ENCODE data around the gene MED13. TPM values are rescaled to one million over a fixed set of nuclear protein-coding genes. Genes with fewer than 3 reads are reported as not detected.

The MED13 gene
- total and polyA plus RNA-seq, 4 donors, result 4.8 to 80.4 (median 47.5) TPM

GRCh38 chr17:61966191-61966590 lies 98.9 kb downstream of the MED13 start:
- Histone ChIP-seq H3K4me1 (ENCODE audit: control insufficient read depth in 1 of 2, insufficient read depth in 2 of 2, low read length in 2 of 2) (peaks cover 0 to 2% of the 10 kb centered on the region in 2 donors), H3K9me3 (ENCODE audit: control insufficient read depth, low read length) (no peaks in the 10 kb centered on the region), H3K27me3 (ENCODE audit: control insufficient read depth in 1 of 2, insufficient read depth in 2 of 2, low read length in 1 of 2) (no peaks in the 10 kb centered on the region), H3K36me3 (ENCODE audit: control insufficient read depth in 1 of 2, insufficient read depth in 2 of 2, low read length in 1 of 2) (peaks cover 0 to 5% of the 10 kb centered on the region in 2 donors), H3K27ac (ENCODE audit: low read depth in 1 of 2, low read length in 2 of 2) (no peak overlapping the region), H3K4me3 (ENCODE audit: low read length in 2 of 2) (no peak overlapping the region)
- no peak for DNase-seq
- no peak for ATAC-seq (ENCODE audit: low FRiP score)
- intact Hi-C loops (cut with DNase I), result no loop called here
- WGBS, 2 donors, result 0% methylated on average over 1 of the region's 1 CpG

GRCh38 chr17:61955619-61956018 lies 109.5 kb downstream of the MED13 start:
- no peak for DNase-seq
- H3K27me3 ChIP-seq (ENCODE audit: control insufficient read depth in 1 of 2, insufficient read depth in 2 of 2, low read length in 1 of 2), result no peaks in the 10 kb centered on the region
- no peaks in the 10 kb centered on the region for H3K9me3 ChIP-seq (ENCODE audit: control insufficient read depth, low read length)
- WGBS, 2 donors, result 79 to 80% methylated on average over 4 of the region's 4 CpGs
- no peak overlapping the region for H3K4me3 ChIP-seq (ENCODE audit: low read length in 2 of 2)
- no peaks in the 10 kb centered on the region for H3K4me1 ChIP-seq (ENCODE audit: control insufficient read depth in 1 of 2, insufficient read depth in 2 of 2, low read length in 2 of 2)
- H3K27ac ChIP-seq (ENCODE audit: low read depth in 1 of 2, low read length in 2 of 2), result no peak overlapping the region
- intact Hi-C loops (cut with DNase I), result no loop called here
- peaks cover 8% of the 10 kb centered on the region in 2 donors for H3K36me3 ChIP-seq (ENCODE audit: control insufficient read depth in 1 of 2, insufficient read depth in 2 of 2, low read length in 1 of 2)
- no peak for ATAC-seq (ENCODE audit: low FRiP score)

GRCh38 chr17:61947367-61948078 lies 117.6 kb downstream of the MED13 start:
- no peaks in the 10 kb centered on the region for H3K4me1 ChIP-seq (ENCODE audit: control insufficient read depth in 1 of 2, insufficient read depth in 2 of 2, low read length in 2 of 2)
- H3K36me3 ChIP-seq (ENCODE audit: control insufficient read depth in 1 of 2, insufficient read depth in 2 of 2, low read length in 1 of 2), result peaks cover 0 to 9% of the 10 kb centered on the region in 2 donors
- intact Hi-C loops (cut with DNase I), result no loop called here
- H3K9me3 ChIP-seq (ENCODE audit: control insufficient read depth, low read length), result no peaks in the 10 kb centered on the region
- no peaks in the 10 kb centered on the region for H3K27me3 ChIP-seq (ENCODE audit: control insufficient read depth in 1 of 2, insufficient read depth in 2 of 2, low read length in 1 of 2)
- H3K4me3 ChIP-seq (ENCODE audit: low read length in 2 of 2), result no peak overlapping the region
- ATAC-seq (ENCODE audit: low FRiP score) (no peak), DNase-seq (no peak)
- WGBS, 2 donors, result 80 to 86% methylated on average over 3 of the region's 3 CpGs
- H3K27ac ChIP-seq (ENCODE audit: low read depth in 1 of 2, low read length in 2 of 2), result no peak overlapping the region

GRCh38 chr17:61946359-61946758 lies 118.7 kb downstream of the MED13 start:
- DNase-seq (no peak), ATAC-seq (ENCODE audit: low FRiP score) (no peak)
- Histone ChIP-seq H3K4me1 (ENCODE audit: control insufficient read depth in 1 of 2, insufficient read depth in 2 of 2, low read length in 2 of 2) (no peaks in the 10 kb centered on the region), H3K9me3 (ENCODE audit: control insufficient read depth, low read length) (no peaks in the 10 kb centered on the region), H3K27me3 (ENCODE audit: control insufficient read depth in 1 of 2, insufficient read depth in 2 of 2, low read length in 1 of 2) (no peaks in the 10 kb centered on the region), H3K36me3 (ENCODE audit: control insufficient read depth in 1 of 2, insufficient read depth in 2 of 2, low read length in 1 of 2) (peaks cover 0 to 9% of the 10 kb centered on the region in 2 donors), H3K27ac (ENCODE audit: low read depth in 1 of 2, low read length in 2 of 2) (no peak overlapping the region), H3K4me3 (ENCODE audit: low read length in 2 of 2) (no peak overlapping the region)
- intact Hi-C loops (cut with DNase I), result no loop called here
- WGBS, 2 donors, result 72 to 73% methylated on average over 2 of the region's 2 CpGs

GRCh38 chr17:61943117-61943516 lies 122.0 kb downstream of the MED13 start:
- H3K9me3 ChIP-seq (ENCODE audit: control insufficient read depth, low read length), result no peaks in the 10 kb centered on the region
- no peaks in the 10 kb centered on the region for H3K36me3 ChIP-seq (ENCODE audit: control insufficient read depth in 1 of 2, insufficient read depth in 2 of 2, low read length in 1 of 2)
- DNase-seq (no peak), ATAC-seq (ENCODE audit: low FRiP score) (no peak)
- no peaks in the 10 kb centered on the region for H3K27me3 ChIP-seq (ENCODE audit: control insufficient read depth in 1 of 2, insufficient read depth in 2 of 2, low read length in 1 of 2)
- no peak overlapping the region for H3K27ac ChIP-seq (ENCODE audit: low read depth in 1 of 2, low read length in 2 of 2)
- no peaks in the 10 kb centered on the region for H3K4me1 ChIP-seq (ENCODE audit: control insufficient read depth in 1 of 2, insufficient read depth in 2 of 2, low read length in 2 of 2)
- H3K4me3 ChIP-seq (ENCODE audit: low read length in 2 of 2), result no peak overlapping the region
- 72 to 74% methylated on average over 1 of the region's 1 CpG for WGBS, 2 donors
- intact Hi-C loops (cut with DNase I), result no loop called here

- H3K36me3 ChIP-seq (ENCODE audit: control insufficient read depth in 1 of 2, insufficient read depth in 2 of 2, low read length in 1 of 2), result no peaks in the 10 kb centered on the region
- H3K4me1 ChIP-seq (ENCODE audit: control insufficient read depth in 1 of 2, insufficient read depth in 2 of 2, low read length in 2 of 2), result no peaks in the 10 kb centered on the region
- DNase-seq (no peak), ATAC-seq (ENCODE audit: low FRiP score) (no peak)
- no peak overlapping the region for H3K27ac ChIP-seq (ENCODE audit: low read depth in 1 of 2, low read length in 2 of 2)
- no peaks in the 10 kb centered on the region for H3K27me3 ChIP-seq (ENCODE audit: control insufficient read depth in 1 of 2, insufficient read depth in 2 of 2, low read length in 1 of 2)
- intact Hi-C loops (cut with DNase I), result no loop called here
- no peaks in the 10 kb centered on the region for H3K9me3 ChIP-seq (ENCODE audit: control insufficient read depth, low read length)
- no peak overlapping the region for H3K4me3 ChIP-seq (ENCODE audit: low read length in 2 of 2)
- 63 to 80% methylated on average over 2 of the region's 2 CpGs for WGBS, 2 donors
Observed at GRCh38 chr17:61942085-61942484, 123.0 kb downstream of the MED13 start.

GRCh38 chr17:61928101-61928436 lies 137.0 kb downstream of the MED13 start:
- intact Hi-C loops (cut with DNase I), result loop anchor here (10.0 kb wide), 1 partner anchor 137 kb away; the partner anchor contains the start of gene MED13 (in 2 of the 2)
- Histone ChIP-seq H3K4me1 (ENCODE audit: control insufficient read depth in 1 of 2, insufficient read depth in 2 of 2, low read length in 2 of 2) (no peaks in the 10 kb centered on the region), H3K27me3 (ENCODE audit: control insufficient read depth in 1 of 2, insufficient read depth in 2 of 2, low read length in 1 of 2) (no peaks in the 10 kb centered on the region), H3K4me3 (ENCODE audit: low read length in 2 of 2) (no peak overlapping the region), H3K9me3 (ENCODE audit: control insufficient read depth, low read length) (no peaks in the 10 kb centered on the region), H3K36me3 (ENCODE audit: control insufficient read depth in 1 of 2, insufficient read depth in 2 of 2, low read length in 1 of 2) (no peaks in the 10 kb centered on the region), H3K27ac (ENCODE audit: low read depth in 1 of 2, low read length in 2 of 2) (peak overlapping the region in 1 of 2 donors; percentile 37)
- WGBS, 2 donors, result 40 to 45% methylated on average over 4 of the region's 4 CpGs
- DNase-seq, result no peak
- no peak for ATAC-seq (ENCODE audit: low FRiP score)

- ATAC-seq (ENCODE audit: low FRiP score), result peak; percentile 99
- intact Hi-C loops (cut with DNase I), result loop anchor here (10.0 kb wide), 1 partner anchor 137 kb away; the partner anchor contains the start of gene MED13 (in 2 of the 2)
- Histone ChIP-seq H3K36me3 (ENCODE audit: control insufficient read depth in 1 of 2, insufficient read depth in 2 of 2, low read length in 1 of 2) (no peaks in the 10 kb centered on the region), H3K27me3 (ENCODE audit: control insufficient read depth in 1 of 2, insufficient read depth in 2 of 2, low read length in 1 of 2) (no peaks in the 10 kb centered on the region), H3K9me3 (ENCODE audit: control insufficient read depth, low read length) (no peaks in the 10 kb centered on the region), H3K4me3 (ENCODE audit: low read length in 2 of 2) (peak within 1 kb of the TSS; percentile 60 to 67), H3K27ac (ENCODE audit: low read depth in 1 of 2, low read length in 2 of 2) (peak within 1 kb of the TSS; percentile 85 to 95), H3K4me1 (ENCODE audit: control insufficient read depth in 1 of 2, insufficient read depth in 2 of 2, low read length in 2 of 2) (no peaks in the 10 kb centered on the region)
- peak; percentile 98 to 99 for DNase-seq
- 0% methylated on average over 58 of the region's 58 CpGs for WGBS, 2 donors
Observed at GRCh38 chr17:61927208-61928100, 137.6 kb downstream of the MED13 start, which contains the start of gene INTS2. TSS of gene INTS2 (minus strand) at chr17:61927982. CDS start at chr17:61926644, 1,338 bp downstream.
